GM23338 (cell line): ENCODE measurements around the gene PTPRN2. TPM values are rescaled to one million over a fixed set of nuclear protein-coding genes. Genes with fewer than 3 reads are reported as not detected.

Source experiments
- ATAC-seq: fragments of 200-7000 bp; cut with Tn5 transposase; 3 replicates; pipeline ENCODE4 v1.9.1; 2020
- DNase-seq: peaks from one replicate; pipeline ENCODE4 v3.0.0-alpha.2; 2015; ENCODE audit warnings: low spot score
- H2AFZ ChIP-seq: fragments of 200-600 bp; sonication (generic); 2 replicates; pipeline ENCODE4 v1.8.0; 2016; ENCODE audit warnings: antibody characterized with exemption, mild to moderate bottlenecking, moderate library complexity
- H3F3A ChIP-seq: fragments of 200-600 bp; sonication (generic); replicated peaks from 2 replicates; pipeline ENCODE4 v1.8.0; 2017; ENCODE audit warnings: antibody characterized with exemption, mixed run types, low read depth
- H3K27ac ChIP-seq: fragments of 200-600 bp; sonication (generic); 2 replicates; pipeline ENCODE4 v1.6.1; 2016; ENCODE audit warnings: low read depth
- H3K27me3 ChIP-seq: fragments of 200-600 bp; sonication (generic); 2 replicates; pipeline ENCODE4 v1.8.0; 2016; ENCODE audit warnings: mild to moderate bottlenecking, mixed run types, moderate library complexity; ENCODE audit not compliant: insufficient read depth
- H3K36me3 ChIP-seq: fragments of 200-600 bp; sonication (generic); 2 replicates; pipeline ENCODE4 v1.8.0; 2016; ENCODE audit warnings: mild to moderate bottlenecking; ENCODE audit not compliant: insufficient read depth
- H3K4me1 ChIP-seq: fragments of 200-600 bp; sonication (generic); 2 replicates; pipeline ENCODE4 v1.8.0; 2016; ENCODE audit warnings: mild to moderate bottlenecking, moderate library complexity; ENCODE audit not compliant: insufficient read depth
- H3K4me2 ChIP-seq: fragments of 200-600 bp; sonication (generic); 2 replicates; pipeline ENCODE4 v1.7.1; 2017; ENCODE audit warnings: mixed run types
- H3K4me3 ChIP-seq: fragments of 200-600 bp; sonication (generic); 2 replicates; pipeline ENCODE4 v1.6.1; 2016; ENCODE audit warnings: mixed run types
- H3K79me2 ChIP-seq: fragments of 200-600 bp; sonication (generic); replicated peaks from 2 replicates; pipeline ENCODE4 v1.8.0; 2017; ENCODE audit warnings: mild to moderate bottlenecking; ENCODE audit not compliant: insufficient read depth
- H3K9me2 ChIP-seq: fragments of 200-600 bp; sonication (generic); 2 replicates; pipeline ENCODE4 v1.8.0; 2017; ENCODE audit not compliant: insufficient read depth
- H4K20me1 ChIP-seq: fragments of 200-600 bp; sonication (generic); replicated peaks from 2 replicates; pipeline ENCODE4 v1.8.0; 2017; ENCODE audit warnings: mild to moderate bottlenecking; ENCODE audit not compliant: insufficient read depth
- H3K27ac Mint-ChIP-seq: 2 replicates; pipeline ENCODE4 v1.8.0; 2020; ENCODE audit warnings: inconsistent platforms, mild to moderate bottlenecking, moderate library complexity, mixed read lengths
- H3K27me3 Mint-ChIP-seq: 3 replicates; pipeline ENCODE4 v1.8.0; 2022; ENCODE audit warnings: low read depth, mild to moderate bottlenecking, moderate library complexity, mixed read lengths, inconsistent platforms; ENCODE audit not compliant: insufficient read depth, poor library complexity
- H3K36me3 Mint-ChIP-seq: 3 replicates; pipeline ENCODE4 v1.8.0; 2021; ENCODE audit warnings: low read depth, mild to moderate bottlenecking, inconsistent platforms, moderate library complexity, mixed read lengths
- H3K4me1 Mint-ChIP-seq: 3 replicates; pipeline ENCODE4 v1.8.0; 2020; ENCODE audit warnings: mild to moderate bottlenecking, inconsistent platforms, mixed read lengths
- H3K4me3 Mint-ChIP-seq: 3 replicates; pipeline ENCODE4 v1.8.0; 2021; ENCODE audit warnings: moderate library complexity, mild to moderate bottlenecking, inconsistent platforms, mixed read lengths
- H3K9me3 Mint-ChIP-seq: 3 replicates; pipeline ENCODE4 v1.8.0; 2020; ENCODE audit warnings: moderate library complexity, mild to moderate bottlenecking, inconsistent platforms, mixed read lengths
- CREB1 ChIP-seq: fragments of 250-450 bp; sonication (Bioruptor Pico); IDR thresholded peaks from 2 replicates; pipeline ENCODE4 v1.5.0; 2020; ENCODE audit warnings: low read depth, mild to moderate bottlenecking, moderate library complexity
- EZH2 ChIP-seq: fragments of 200-600 bp; sonication (generic); IDR thresholded peaks from one replicate; pipeline ENCODE4 v1.8.0; 2017; ENCODE audit warnings: antibody characterized with exemption, mild to moderate bottlenecking, low read depth; ENCODE audit not compliant: unreplicated experiment
- EZH2phosphoT487 ChIP-seq: fragments of 200-600 bp; sonication (generic); IDR thresholded peaks from one replicate; pipeline ENCODE4 v1.8.1; 2018; ENCODE audit warnings: antibody characterized with exemption; ENCODE audit not compliant: unreplicated experiment
- JUNB ChIP-seq: IDR thresholded peaks from one replicate; pipeline ENCODE4 v1.6.1; 2016; ENCODE audit warnings: antibody characterized with exemption; ENCODE audit not compliant: unreplicated experiment
- NANOG ChIP-seq: IDR thresholded peaks from 2 replicates; pipeline ENCODE4 v1.6.1; 2016; ENCODE audit warnings: antibody characterized with exemption, borderline replicate concordance
- POLR2AphosphoS5 ChIP-seq: IDR thresholded peaks from 2 replicates; pipeline ENCODE4 v1.6.1; 2016; ENCODE audit warnings: antibody characterized with exemption, low read depth
- STAT1 ChIP-seq: IDR thresholded peaks from one replicate; pipeline ENCODE4 v1.6.1; 2016; ENCODE audit warnings: antibody characterized with exemption; ENCODE audit not compliant: unreplicated experiment
- ZNF331 ChIP-seq: fragments of 250-450 bp; sonication (Bioruptor Pico); IDR thresholded peaks from 2 replicates; pipeline ENCODE4 v1.5.0; 2020; ENCODE audit warnings: low read depth, mild to moderate bottlenecking, moderate library complexity
- polyA plus RNA-seq: library from polyadenylated mRNA; unstranded; fragments of >200 nt; fragmentation: Nextera tagmentation; extraction: Ambion mirVana; gene quantifications from 2 replicates; pipeline ENCODE4 v1.2.1, GENCODE V29; 2016
- total RNA-seq: library from RNA; depleted of rRNA; stranded (reverse); fragments of >200 nt; shearing (Covaris generic); gene quantifications from 2 replicates; pipeline ENCODE4 v1.2.3, GENCODE V29; 2014
- TF ChIP-seq, protein P1 (sequence below): fragments of 250-450 bp; sonication (Bioruptor Pico); IDR thresholded peaks from 2 replicates; pipeline ENCODE4 v1.5.0; 2020; ENCODE audit warnings: mild to moderate bottlenecking, moderate library complexity
- TF ChIP-seq, protein P2 (sequence below), 2 experiments: fragments of 200-600 bp in 1 of 2; sonication (generic) in 1 of 2; conservative IDR thresholded peaks; 2 replicates each; pipeline versions ENCODE4 v1.5.1 to v1.6.1; 2016 to 2017; ENCODE audit warnings: antibody characterized with exemption in 2 of 2, low read depth in 2 of 2, mild to moderate bottlenecking in 2 of 2, moderate library complexity in 1 of 2
- TF ChIP-seq, protein P3 (sequence below): IDR thresholded peaks from 2 replicates; pipeline ENCODE4 v1.6.1; 2016; ENCODE audit warnings: antibody characterized with exemption

PTPRN2 gene
- total and polyA plus RNA-seq, 2 experiments from 2014 or later, result 0.87 to 4.0 TPM

DNA sequence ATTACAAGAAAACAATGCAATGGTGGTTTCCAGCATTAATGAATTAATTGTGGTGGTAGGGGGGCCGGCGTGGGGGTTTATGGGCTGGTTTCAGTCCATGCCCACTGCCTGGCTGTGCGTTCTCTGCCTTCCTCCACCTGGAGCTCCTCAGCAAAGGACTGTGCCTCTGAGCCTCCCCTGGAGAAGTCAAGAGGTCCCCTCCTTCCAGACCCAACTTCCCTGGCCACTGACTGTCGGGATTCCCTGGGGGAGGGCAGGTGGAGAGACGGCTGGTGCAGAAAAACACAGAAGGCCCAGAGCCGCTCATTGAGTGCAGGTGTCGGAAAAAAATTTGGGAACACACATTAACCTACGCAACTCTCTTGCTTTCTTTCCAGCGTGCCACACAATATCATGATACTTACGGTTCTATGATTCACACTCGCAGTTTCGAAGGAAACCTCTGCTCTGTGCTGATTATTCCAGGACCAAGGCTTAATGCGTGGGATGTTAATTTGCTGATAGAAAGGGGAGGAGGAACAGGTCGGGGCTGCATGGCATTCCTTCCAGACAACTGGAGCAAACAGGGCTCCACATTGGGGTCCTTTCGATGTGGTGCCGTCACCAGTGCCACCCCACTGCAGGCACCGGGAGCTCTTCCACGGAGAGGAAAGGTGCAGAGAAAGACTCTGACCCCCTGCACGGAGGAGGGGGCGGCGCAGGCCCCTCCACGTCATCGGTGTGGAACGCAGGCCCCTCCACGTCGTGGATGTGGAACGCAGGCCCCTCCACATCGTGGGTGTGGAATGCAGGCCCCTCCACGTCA lies 744.1 kb downstream of the PTPRN2 start:
- Histone ChIP-seq H3F3A (no peaks in the 10 kb centered on the region), H2AFZ (no peak overlapping the region), H3K4me2 (no peak overlapping the region), H3K9me2 (no peaks in the 10 kb centered on the region), H3K4me1 (no peaks in the 10 kb centered on the region), H3K79me2 (no peaks in the 10 kb centered on the region), H3K27me3 (no peaks in the 10 kb centered on the region), H3K27ac (no peak overlapping the region), H3K36me3 (no peaks in the 10 kb centered on the region), H4K20me1 (no peaks in the 10 kb centered on the region), H3K4me3 (no peak overlapping the region)
- Mint-ChIP-seq H3K36me3 (peaks cover 36% of the 10 kb centered on the region), H3K27ac (no peak overlapping the region), H3K9me3 (no peaks in the 10 kb centered on the region; the same call in 2 of the 3 replicates), H3K4me3 (no peak overlapping the region), H3K27me3 (peaks cover 7% of the 10 kb centered on the region), H3K4me1 (no peaks in the 10 kb centered on the region)
- no peak for TF ChIP-seq EZH2
- TF ChIP-seq POLR2AphosphoS5, result no peak
- no peak for TF ChIP-seq NANOG
- TF ChIP-seq ZNF331 (CRISPR knock-in tag), result no peak
- no peak for TF ChIP-seq EZH2phosphoT487
- TF ChIP-seq, protein P1, sequence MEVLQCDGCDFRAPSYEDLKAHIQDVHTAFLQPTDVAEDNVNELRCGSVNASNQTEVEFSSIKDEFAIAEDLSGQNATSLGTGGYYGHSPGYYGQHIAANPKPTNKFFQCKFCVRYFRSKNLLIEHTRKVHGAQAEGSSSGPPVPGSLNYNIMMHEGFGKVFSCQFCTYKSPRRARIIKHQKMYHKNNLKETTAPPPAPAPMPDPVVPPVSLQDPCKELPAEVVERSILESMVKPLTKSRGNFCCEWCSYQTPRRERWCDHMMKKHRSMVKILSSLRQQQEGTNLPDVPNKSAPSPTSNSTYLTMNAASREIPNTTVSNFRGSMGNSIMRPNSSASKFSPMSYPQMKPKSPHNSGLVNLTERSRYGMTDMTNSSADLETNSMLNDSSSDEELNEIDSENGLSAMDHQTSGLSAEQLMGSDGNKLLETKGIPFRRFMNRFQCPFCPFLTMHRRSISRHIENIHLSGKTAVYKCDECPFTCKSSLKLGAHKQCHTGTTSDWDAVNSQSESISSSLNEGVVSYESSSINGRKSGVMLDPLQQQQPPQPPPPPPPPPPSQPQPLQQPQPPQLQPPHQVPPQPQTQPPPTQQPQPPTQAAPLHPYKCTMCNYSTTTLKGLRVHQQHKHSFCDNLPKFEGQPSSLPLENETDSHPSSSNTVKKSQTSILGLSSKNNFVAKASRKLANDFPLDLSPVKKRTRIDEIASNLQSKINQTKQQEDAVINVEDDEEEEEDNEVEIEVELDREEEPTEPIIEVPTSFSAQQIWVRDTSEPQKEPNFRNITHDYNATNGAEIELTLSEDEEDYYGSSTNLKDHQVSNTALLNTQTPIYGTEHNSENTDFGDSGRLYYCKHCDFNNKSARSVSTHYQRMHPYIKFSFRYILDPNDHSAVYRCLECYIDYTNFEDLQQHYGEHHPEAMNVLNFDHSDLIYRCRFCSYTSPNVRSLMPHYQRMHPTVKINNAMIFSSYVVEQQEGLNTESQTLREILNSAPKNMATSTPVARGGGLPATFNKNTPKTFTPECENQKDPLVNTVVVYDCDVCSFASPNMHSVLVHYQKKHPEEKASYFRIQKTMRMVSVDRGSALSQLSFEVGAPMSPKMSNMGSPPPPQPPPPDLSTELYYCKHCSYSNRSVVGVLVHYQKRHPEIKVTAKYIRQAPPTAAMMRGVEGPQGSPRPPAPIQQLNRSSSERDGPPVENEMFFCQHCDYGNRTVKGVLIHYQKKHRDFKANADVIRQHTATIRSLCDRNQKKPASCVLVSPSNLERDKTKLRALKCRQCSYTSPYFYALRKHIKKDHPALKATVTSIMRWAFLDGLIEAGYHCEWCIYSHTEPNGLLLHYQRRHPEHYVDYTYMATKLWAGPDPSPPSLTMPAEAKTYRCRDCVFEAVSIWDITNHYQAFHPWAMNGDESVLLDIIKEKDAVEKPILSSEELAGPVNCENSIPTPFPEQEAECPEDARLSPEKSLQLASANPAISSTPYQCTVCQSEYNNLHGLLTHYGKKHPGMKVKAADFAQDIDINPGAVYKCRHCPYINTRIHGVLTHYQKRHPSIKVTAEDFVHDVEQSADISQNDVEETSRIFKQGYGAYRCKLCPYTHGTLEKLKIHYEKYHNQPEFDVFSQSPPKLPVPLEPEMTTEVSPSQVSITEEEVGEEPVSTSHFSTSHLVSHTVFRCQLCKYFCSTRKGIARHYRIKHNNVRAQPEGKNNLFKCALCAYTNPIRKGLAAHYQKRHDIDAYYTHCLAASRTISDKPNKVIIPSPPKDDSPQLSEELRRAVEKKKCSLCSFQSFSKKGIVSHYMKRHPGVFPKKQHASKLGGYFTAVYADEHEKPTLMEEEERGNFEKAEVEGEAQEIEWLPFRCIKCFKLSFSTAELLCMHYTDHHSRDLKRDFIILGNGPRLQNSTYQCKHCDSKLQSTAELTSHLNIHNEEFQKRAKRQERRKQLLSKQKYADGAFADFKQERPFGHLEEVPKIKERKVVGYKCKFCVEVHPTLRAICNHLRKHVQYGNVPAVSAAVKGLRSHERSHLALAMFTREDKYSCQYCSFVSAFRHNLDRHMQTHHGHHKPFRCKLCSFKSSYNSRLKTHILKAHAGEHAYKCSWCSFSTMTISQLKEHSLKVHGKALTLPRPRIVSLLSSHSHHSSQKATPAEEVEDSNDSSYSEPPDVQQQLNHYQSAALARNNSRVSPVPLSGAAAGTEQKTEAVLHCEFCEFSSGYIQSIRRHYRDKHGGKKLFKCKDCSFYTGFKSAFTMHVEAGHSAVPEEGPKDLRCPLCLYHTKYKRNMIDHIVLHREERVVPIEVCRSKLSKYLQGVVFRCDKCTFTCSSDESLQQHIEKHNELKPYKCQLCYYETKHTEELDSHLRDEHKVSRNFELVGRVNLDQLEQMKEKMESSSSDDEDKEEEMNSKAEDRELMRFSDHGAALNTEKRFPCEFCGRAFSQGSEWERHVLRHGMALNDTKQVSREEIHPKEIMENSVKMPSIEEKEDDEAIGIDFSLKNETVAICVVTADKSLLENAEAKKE (CRISPR knock-in tag), result no peak
- TF ChIP-seq, protein P2, sequence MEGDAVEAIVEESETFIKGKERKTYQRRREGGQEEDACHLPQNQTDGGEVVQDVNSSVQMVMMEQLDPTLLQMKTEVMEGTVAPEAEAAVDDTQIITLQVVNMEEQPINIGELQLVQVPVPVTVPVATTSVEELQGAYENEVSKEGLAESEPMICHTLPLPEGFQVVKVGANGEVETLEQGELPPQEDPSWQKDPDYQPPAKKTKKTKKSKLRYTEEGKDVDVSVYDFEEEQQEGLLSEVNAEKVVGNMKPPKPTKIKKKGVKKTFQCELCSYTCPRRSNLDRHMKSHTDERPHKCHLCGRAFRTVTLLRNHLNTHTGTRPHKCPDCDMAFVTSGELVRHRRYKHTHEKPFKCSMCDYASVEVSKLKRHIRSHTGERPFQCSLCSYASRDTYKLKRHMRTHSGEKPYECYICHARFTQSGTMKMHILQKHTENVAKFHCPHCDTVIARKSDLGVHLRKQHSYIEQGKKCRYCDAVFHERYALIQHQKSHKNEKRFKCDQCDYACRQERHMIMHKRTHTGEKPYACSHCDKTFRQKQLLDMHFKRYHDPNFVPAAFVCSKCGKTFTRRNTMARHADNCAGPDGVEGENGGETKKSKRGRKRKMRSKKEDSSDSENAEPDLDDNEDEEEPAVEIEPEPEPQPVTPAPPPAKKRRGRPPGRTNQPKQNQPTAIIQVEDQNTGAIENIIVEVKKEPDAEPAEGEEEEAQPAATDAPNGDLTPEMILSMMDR (conservative IDR thresholded peaks at IDR 0.05; ENCODE audit: low read depth in 2 of 2), result no peak
- TF ChIP-seq CREB1, result no peak
- TF ChIP-seq JUNB, result no peak
- TF ChIP-seq, protein P3, sequence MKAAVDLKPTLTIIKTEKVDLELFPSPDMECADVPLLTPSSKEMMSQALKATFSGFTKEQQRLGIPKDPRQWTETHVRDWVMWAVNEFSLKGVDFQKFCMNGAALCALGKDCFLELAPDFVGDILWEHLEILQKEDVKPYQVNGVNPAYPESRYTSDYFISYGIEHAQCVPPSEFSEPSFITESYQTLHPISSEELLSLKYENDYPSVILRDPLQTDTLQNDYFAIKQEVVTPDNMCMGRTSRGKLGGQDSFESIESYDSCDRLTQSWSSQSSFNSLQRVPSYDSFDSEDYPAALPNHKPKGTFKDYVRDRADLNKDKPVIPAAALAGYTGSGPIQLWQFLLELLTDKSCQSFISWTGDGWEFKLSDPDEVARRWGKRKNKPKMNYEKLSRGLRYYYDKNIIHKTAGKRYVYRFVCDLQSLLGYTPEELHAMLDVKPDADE, result no peak
- no peak for TF ChIP-seq STAT1
- DNase-seq (no peak), ATAC-seq (no peak)
